GM12875 (cell line): Measurements from ENCODE around the gene LIMS2.

Experiments used
- H3K4me3 ChIP-seq: one replicate; pipeline ENCODE4 v1.5.1; 2011; ENCODE audit warnings: low read depth, low read length, control low read depth
- CTCF ChIP-seq: IDR thresholded peaks from 2 replicates; pipeline ENCODE4 v1.5.1; 2011; ENCODE audit warnings: low read depth, mild to moderate bottlenecking, control low read depth, inconsistent platforms, low read length, moderate library complexity, borderline replicate concordance; ENCODE audit not compliant: insufficient read depth

The LIMS2 gene

GRCh38 chr2:127680706-127681287 is 5.5 kb upstream of the LIMS2 start:
- no peak overlapping the region for H3K4me3 ChIP-seq
- TF ChIP-seq CTCF = no peak

- TF ChIP-seq CTCF = no peak
- H3K4me3 ChIP-seq = no peak overlapping the region
Observed at GRCh38 chr2:127679680-127680361, 4.5 kb upstream of the LIMS2 start.

GRCh38 chr2:127678991-127679390 is 3.7 kb upstream of the LIMS2 start:
- H3K4me3 ChIP-seq = no peak overlapping the region
- no peak for TF ChIP-seq CTCF

GRCh38 chr2:127678531-127678930 is 3.2 kb upstream of the LIMS2 start:
- no peak for TF ChIP-seq CTCF

GRCh38 chr2:127676906-127677305 is 1.6 kb upstream of the LIMS2 start:
- no peak for TF ChIP-seq CTCF
- H3K4me3 ChIP-seq = no peak overlapping the region

More at GRCh38 chr2:127678531-127678930, 3.2 kb upstream of the LIMS2 start:
- H3K4me3 ChIP-seq = no peak overlapping the region

- TF ChIP-seq CTCF = no peak
- H3K4me3 ChIP-seq = no peak overlapping the region
Observed at GRCh38 chr2:127674241-127675209, 805 bp downstream of the LIMS2 start.
